ENCODE measurements around the gene CPT1B.
A peak's percentile ranks its signal among the peaks of the same experiment; 100 is the strongest.

The CPT1B gene

GRCh38 chr22:50568626-50569025, 9.6 kb downstream of the CPT1B start:
- no peak for DNase-seq

DNA sequence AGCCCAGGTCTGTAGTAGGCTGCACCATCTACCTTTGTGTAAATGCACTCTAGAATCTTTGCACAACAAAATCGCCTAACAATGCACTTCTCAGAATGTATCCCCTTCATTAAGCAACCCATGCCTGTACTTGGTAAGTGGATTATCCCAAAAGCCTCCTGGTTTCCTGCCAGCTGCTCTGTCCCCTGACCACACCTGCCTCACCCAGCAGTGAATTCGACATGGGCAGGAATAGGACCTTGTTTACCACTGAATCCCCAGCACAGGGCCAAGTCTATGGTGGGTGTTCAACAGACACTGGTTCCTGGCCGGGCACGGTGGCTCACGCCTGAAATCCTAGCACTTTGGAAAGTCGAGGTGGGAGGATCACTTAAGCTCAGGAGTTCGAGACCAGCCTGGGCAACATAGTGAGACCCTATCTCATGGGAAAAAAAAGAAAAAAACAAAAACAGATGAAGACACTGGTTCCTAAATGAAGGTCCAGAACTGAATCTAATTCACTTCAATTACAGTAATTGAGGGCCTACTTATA, 10.4 kb downstream of the CPT1B start:
- DNase-seq = no peak

GRCh38 chr22:50564289-50564688, 13.9 kb downstream of the CPT1B start:
- no peak for DNase-seq

GRCh38 chr22:50563413-50564160, 14.6 kb downstream of the CPT1B start:
- no peak for DNase-seq

DNA sequence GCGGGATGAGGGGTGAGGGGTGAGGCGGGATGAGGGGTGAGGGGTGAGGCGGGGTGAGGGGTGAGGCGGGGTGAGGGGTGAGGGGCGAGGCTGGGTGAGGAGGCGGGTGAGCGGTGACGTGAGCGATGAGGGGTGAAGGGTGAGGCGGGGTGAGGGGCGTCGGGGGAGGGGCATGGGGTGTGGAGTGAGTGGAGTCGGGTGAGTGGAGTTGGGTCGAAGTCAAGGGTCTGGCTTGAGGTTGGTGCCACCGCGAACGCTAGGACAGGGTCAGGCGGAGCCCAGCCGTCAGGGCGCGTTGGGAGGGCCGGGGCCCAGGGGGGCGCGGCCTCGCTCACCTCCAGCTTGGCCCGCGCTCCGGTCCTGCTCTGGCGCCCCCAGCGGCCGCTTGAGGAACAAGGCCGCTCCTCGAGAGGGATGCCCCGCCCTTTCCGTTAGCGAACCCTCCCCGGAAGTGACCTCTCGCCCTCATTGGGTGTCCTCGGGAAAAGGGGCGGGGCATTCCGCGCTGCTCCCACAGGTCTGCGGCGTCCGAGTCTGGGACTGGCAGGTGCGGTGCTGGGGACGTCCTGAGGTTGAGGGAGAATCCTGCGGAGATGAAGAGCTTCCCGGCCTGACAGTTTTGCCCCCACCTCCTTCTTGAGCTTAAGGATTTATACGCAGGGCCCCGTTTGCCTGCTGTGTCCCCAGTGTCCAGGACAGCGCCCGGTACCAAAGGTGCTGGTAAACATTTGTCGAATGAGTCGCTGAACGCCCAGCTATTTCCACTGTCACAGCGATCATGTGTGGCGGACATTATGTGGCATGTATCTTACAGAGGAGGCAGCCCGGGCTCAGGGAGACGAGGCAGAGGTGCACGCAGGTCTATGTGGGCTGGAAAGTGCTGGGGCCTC, 15.5 kb downstream of the CPT1B start, which contains the start of gene SYCE3:
SYCE3 (minus strand) TSS at position 397 of the 890 bp plus-strand sequence. CDS start 6,514 bp downstream, outside the sequence.
- peak; percentile 98 for DNase-seq

DNA sequence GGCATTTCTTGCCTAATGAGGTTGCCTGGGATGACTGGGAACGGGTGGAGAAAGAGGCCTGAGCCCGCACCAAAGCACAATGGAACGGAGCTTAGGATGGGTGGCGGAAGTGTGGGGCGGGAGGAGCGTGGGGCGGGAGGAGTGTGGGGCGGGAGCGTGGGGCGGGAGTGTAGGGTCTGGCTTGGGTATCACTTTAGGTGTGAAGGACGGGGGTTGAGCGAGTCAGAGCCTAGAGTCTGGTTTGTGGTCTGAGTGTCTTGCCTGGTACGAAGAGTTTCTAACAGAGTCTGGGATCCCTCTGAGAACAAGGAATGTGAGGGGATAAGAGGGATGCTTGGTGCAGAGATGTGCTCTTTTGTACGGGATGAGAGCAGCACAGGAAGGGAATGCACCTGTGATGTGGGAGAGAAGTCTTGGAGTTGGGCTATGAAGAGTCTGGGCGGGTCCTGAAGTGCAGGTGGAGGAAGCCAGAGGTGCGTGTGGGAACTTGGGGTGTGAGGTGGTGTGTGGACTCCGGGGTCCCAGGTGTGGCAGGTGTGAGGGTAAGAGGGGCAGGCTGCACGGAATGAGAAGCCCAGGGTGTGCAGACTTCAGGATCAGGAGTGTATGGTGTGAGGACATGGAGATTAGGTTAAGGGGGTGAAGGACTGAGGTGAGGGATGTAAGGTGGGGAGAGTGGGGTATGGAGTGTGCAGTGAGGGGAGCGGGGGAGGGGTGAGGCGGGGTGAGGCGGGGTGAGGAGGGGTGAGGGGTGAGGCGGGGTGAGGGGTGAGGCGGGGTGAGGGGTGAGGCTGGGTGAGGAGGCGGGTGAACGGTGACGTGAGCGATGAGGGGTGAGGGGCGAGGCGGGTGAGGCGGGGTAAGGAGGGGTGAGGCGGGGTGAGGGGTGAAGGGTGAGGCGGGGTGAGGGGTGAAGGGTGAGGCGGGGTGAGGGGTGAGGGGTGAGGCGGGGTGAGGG, 16.5 kb downstream of the CPT1B start:
- DNase-seq = no peak

DNA sequence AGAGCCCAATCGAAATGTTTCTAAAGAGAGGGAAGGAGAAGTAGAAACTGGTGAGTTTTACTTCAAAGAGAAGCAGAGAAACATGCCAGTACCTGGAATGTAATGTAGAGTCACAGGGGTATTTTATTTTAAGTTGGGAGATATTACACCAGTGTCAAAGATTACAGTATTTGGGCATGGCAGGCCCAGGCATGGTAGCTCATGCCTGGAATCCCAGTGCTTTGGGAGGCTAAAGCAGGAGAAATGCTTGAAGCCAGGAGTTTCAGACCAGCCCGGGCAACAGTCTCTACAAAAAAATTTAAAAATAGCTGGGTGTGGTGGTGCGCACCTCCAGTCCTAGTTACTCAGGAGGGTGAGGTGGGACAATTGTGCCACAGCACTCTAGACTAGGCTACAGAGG, 18.2 kb downstream of the CPT1B start:
- no peak for DNase-seq

DNA sequence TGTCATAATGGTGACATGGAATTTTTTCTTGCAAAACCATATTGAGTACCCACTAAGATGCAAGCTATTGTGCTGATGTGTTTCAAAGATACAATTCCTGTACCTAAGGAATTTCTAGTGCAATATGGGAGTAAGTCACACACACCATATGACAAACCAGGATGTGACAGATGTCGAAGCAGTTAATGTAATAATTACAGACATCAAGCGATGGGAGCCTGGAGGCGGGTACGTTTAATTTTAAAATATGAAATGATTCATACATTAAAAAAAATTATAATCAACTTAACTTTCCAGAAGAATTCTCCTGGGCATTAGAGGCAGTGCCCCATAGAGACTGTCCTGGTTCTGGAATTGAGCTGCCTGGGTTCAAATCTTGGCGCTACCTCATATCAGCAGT, 21.5 kb downstream of the CPT1B start:
- DNase-seq = no peak

GRCh38 chr22:50553310-50553709, 24.9 kb downstream of the CPT1B start:
- no peak for DNase-seq

DNA sequence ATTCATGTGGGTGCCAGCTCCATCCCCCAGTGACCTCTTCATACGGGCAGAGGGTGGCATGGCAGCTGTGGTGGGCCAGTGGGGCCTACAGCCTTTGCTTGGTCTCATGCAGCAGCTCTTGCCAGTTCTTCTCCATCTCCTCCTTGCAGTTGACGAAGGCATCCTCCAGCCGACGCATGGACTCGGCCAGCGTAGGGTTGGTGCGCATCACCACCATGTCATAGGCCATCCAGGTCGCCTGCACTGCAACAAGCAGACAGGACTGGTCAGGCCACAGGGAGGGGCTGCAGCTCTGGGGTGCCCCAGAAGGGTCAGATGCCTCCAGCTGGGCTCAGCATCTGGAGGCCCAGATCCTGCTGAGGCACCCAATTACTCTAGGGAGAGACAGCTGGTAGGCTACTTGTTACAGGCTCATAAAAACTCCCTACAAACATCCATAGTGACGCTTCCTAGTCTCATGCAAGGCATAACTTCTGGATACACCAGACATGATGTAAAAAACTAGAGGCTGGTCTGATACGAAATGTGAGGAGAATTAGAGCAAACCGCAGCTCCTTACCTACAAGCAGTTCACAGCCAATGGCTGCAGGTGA, 27.0 kb downstream of the CPT1B start:
- no peak for DNase-seq

- DNase-seq = no peak
Observed at GRCh38 chr22:50550395-50550794, 27.8 kb downstream of the CPT1B start.

DNA sequence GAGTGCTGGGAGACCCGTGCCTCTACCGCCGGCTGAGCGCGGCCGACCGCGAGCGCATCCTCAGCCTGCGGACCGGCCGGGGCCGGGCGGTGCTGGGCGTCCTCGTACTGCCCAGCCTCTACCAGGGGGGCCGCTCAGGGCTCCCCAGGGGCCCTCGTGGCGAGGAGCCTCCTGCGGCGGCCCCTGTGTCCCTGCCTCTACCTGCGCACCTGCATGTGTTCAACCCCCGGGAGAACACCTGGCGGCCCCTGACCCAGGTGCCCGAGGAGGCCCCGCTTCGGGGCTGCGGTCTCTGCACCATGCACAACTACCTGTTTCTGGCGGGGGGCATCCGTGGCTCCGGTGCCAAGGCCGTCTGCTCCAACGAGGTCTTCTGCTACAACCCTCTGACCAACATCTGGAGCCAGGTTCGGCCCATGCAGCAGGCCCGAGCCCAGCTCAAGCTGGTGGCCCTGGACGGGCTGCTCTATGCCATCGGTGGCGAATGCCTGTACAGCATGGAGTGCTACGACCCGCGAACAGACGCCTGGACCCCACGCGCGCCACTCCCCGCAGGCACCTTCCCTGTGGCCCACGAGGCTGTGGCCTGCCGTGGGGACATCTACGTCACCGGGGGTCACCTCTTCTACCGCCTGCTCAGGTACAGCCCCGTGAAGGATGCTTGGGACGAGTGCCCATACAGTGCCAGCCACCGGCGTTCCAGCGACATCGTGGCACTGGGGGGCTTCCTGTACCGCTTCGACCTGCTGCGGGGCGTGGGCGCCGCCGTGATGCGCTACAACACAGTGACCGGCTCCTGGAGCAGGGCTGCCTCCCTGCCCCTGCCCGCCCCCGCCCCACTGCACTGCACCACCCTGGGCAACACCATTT, 29.1 kb downstream of the CPT1B start:
- peak; percentile 37 for DNase-seq

DNA sequence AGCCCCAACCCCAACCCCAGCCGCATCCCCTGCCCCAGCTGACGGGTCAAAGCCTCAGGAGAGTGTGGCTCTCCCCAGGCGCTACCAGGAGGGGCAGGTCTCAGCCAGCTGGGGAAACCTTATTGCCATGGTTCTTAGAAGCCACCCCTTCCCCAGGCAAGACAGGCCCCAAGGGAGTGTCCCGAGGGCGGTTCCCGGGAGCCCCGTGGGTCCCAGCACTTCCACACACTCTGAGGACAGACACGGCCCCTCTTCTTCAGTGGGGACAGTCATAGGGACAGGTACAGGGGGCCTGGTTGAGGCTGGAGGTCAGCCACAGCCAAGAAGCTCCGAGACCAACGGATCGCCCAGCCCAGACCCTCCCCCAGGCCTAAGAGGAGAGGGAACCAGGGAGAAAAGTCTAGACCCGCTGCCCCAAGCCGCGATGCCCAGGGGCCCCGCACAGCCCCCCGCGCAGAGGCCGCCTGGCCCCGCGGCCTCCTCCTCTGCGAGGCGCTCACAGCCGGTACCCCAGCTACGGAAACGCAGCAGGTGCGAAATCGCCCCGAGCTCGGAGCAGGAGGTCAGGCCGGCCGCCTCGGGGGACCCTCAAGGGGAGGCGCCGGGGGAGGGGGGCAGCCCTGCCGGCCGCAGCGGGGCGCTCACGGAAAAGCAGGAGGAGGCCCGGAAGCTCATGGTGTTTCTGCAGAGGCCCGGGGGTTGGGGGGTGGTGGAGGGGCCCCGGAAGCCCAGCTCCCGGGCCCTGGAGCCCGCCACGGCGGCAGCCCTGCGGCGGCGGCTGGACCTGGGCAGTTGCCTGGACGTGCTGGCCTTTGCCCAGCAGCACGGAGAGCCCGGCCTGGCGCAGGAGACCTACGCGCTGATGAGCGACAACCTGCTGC, 29.9 kb downstream of the CPT1B start:
- DNase-seq = peak; percentile 76

GRCh38 chr22:50547263-50547985, 30.8 kb downstream of the CPT1B start:
- DNase-seq = no peak

DNA sequence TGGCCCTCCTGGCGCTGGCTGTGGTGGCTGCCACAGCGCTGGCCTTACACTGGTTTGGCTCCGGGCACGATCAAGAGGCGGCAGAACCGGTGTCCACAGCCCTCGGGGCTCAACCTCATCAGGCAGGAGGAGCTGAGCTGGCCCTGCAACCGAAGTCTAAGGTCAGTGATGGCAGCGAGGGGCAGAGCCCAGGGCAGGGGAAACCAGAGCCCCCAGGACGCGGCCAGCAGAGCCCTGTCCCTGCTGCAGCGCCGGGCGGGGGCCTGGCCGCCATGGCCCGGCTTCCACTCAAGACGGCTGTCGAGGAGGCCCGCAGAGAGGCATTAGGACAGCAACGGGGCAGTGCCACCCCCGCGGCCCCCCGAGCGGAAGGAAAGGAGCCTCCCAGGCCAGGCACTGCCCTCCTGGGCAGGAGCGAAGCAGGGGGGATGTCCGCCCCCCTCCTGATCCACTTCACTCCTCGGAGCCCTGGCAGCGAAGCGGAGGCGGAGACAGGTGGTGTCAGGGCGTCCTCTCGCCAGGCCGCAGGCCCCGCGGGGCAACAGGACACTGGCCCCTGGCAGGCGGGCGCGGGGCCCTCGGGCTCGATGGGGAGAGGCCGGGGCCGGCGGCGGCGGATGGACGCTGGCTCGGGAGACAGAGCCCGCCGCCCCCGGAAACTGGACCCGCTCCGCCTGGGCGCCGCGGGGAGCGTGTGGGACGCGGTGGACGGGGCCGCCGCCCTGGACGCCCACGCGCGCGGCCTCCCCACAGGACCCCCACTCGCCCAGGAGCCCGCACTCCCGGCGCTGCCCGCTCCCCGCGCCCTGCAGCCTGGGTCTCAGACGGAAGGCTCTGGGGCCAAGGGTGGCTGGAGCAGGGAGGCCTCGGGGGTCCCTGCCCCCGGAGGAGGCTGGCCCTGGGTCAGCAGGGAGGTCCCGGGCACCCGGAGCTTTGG, 31.6 kb downstream of the CPT1B start:
- no peak for DNase-seq

- peak; percentile 30 for DNase-seq
Observed at GRCh38 chr22:50545522-50546325, 32.5 kb downstream of the CPT1B start, which contains the start of gene KLHDC7B. Gene KLHDC7B, plus strand, starts transcription at chr22:50545899. Its CDS starts 345 bp downstream, at chr22:50546244.

GRCh38 chr22:50544746-50545253, 33.4 kb downstream of the CPT1B start:
- peak; percentile 44 for DNase-seq

Data from CD4-positive, alpha-beta T cell treated with Interleukin-17A for 4 hours (primary cell).